Effector memory CD4-positive, alpha-beta T cell (primary cell): Measurements from ENCODE around the gene SHOC2.

Source experiments
- DNase-seq, 3 donors: peaks; one replicate each; pipeline ENCODE4 v3.0.0-alpha.2; 2020
- H3K27ac ChIP-seq: 2 replicates; pipeline ENCODE4 v1.7.0; 2013; ENCODE audit warnings: mild to moderate bottlenecking, low read length, moderate library complexity; ENCODE audit not compliant: insufficient read depth, poor library complexity, severe bottlenecking
- H3K27me3 ChIP-seq: replicated peaks from 2 replicates; pipeline ENCODE4 v1.7.0; 2013; ENCODE audit warnings: mild to moderate bottlenecking, low read length; ENCODE audit not compliant: insufficient read depth, control insufficient read depth, poor library complexity, severe bottlenecking
- H3K36me3 ChIP-seq: 2 replicates; pipeline ENCODE4 v1.7.0; 2013; ENCODE audit warnings: mild to moderate bottlenecking, low read length, moderate library complexity; ENCODE audit not compliant: control insufficient read depth, insufficient read depth
- H3K4me1 ChIP-seq: 2 replicates; pipeline ENCODE4 v1.7.0; 2013; ENCODE audit warnings: low read length, mild to moderate bottlenecking; ENCODE audit not compliant: control insufficient read depth, insufficient read depth, poor library complexity, severe bottlenecking
- H3K4me3 ChIP-seq: 2 replicates; pipeline ENCODE4 v1.7.0; 2013; ENCODE audit warnings: low read length, low read depth, mild to moderate bottlenecking; ENCODE audit not compliant: insufficient read depth, poor library complexity, severe bottlenecking
- H3K9me3 ChIP-seq: 2 replicates; pipeline ENCODE4 v1.7.0; 2013; ENCODE audit warnings: mild to moderate bottlenecking, low read length, moderate library complexity; ENCODE audit not compliant: control insufficient read depth

The SHOC2 gene

GRCh38 chr10:110946496-110946895 lies 27.1 kb downstream of the SHOC2 start:
- no peaks in the 10 kb centered on the region for H3K27me3 ChIP-seq
- H3K27ac ChIP-seq, result no peak overlapping the region
- H3K4me1 ChIP-seq, result peaks cover 4% of the 10 kb centered on the region
- no peaks in the 10 kb centered on the region for H3K36me3 ChIP-seq
- no peaks in the 10 kb centered on the region for H3K9me3 ChIP-seq
- H3K4me3 ChIP-seq, result no peak overlapping the region
- no peak for DNase-seq

DNA sequence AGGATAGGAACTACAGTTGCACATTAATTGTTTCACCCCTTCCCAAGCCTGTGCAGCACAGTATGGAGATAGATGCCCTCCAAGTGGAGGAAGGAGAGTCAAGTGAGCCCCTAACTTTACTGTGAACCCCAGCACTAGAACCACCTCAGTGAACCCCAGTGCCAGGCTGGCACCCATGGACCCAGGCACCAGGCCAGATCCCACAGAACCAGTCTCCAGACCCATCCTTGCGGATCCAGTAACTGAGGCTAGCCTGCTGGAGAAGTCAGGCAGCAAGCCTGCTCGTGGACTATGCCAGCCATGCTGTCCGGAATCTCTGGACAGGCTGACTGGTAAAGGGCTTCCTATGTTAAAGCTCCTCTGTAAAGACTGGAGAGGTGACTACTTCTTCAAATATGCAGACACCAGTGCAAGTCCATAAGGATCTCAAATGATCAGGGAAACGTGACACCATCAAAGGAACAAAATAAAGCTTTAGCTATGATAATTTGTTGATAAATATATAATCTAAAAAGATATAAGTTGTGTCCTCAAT lies 27.7 kb downstream of the SHOC2 start:
- H3K4me3 ChIP-seq, result no peak overlapping the region

GRCh38 chr10:110951381-110951780 lies 32.0 kb downstream of the SHOC2 start:
- Histone ChIP-seq H3K36me3 (no peaks in the 10 kb centered on the region), H3K4me3 (no peak overlapping the region), H3K27ac (no peak overlapping the region), H3K27me3 (no peaks in the 10 kb centered on the region), H3K9me3 (no peaks in the 10 kb centered on the region), H3K4me1 (no peaks in the 10 kb centered on the region)
- DNase-seq, result no peak

More for the DNA sequence above, 27.7 kb downstream of the SHOC2 start:
- no peaks in the 10 kb centered on the region for H3K9me3 ChIP-seq
- H3K4me1 ChIP-seq, result peaks cover 4% of the 10 kb centered on the region
- no peaks in the 10 kb centered on the region for H3K36me3 ChIP-seq
- no peak for DNase-seq
- no peak overlapping the region for H3K27ac ChIP-seq
- H3K27me3 ChIP-seq, result no peaks in the 10 kb centered on the region

GRCh38 chr10:110957606-110958005 lies 38.2 kb downstream of the SHOC2 start:
- no peaks in the 10 kb centered on the region for H3K27me3 ChIP-seq
- no peaks in the 10 kb centered on the region for H3K4me1 ChIP-seq
- H3K36me3 ChIP-seq, result no peaks in the 10 kb centered on the region
- no peak overlapping the region for H3K27ac ChIP-seq
- DNase-seq, result no peak
- no peak overlapping the region for H3K4me3 ChIP-seq
- no peaks in the 10 kb centered on the region for H3K9me3 ChIP-seq

DNA sequence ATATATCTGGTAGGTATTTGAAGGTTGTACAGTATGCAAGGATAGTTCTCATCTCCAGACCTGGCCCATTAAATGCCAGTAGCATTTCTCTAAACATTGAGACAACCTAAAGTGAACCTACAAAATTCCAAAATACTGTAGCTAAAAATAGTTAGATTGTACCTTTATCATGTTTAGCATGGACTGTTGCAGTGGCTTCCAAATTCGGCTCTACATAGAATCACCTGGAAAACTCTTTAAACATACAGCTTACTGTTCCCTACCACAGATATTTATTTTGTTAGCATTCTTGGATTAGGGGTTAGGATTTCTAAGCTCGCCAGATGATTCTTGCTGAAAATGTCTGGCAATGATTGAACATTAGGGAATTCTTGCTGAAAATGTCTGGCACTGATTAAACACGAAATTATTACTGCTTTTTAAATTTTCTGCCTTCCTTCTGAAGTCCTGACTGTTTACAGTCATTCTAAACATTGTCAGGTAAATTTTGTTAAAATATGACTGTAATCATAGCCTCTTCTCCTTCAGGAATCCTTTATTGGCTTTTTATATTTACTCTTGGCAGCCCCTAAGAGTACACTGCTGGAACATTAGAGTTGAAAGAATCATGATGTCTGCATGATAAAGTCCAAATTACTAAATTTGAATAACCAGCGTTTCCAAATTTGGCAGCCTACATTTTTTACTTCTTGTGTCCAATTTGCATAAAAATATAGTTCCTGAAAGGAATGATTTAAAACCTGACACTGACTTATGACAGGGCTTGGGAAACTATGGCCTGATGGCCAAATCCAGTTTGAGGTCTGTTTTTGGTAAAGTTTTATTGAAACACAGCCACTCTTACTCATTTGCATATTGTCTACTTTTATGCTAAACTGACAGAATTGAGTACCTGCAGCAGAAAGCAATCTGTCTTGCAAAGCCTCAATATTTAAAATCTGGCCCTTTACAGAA lies 40.3 kb downstream of the SHOC2 start:
- H3K9me3 ChIP-seq, result no peaks in the 10 kb centered on the region
- no peak for DNase-seq
- no peaks in the 10 kb centered on the region for H3K36me3 ChIP-seq
- no peaks in the 10 kb centered on the region for H3K27me3 ChIP-seq
- no peak overlapping the region for H3K27ac ChIP-seq
- no peak overlapping the region for H3K4me3 ChIP-seq
- no peaks in the 10 kb centered on the region for H3K4me1 ChIP-seq

DNA sequence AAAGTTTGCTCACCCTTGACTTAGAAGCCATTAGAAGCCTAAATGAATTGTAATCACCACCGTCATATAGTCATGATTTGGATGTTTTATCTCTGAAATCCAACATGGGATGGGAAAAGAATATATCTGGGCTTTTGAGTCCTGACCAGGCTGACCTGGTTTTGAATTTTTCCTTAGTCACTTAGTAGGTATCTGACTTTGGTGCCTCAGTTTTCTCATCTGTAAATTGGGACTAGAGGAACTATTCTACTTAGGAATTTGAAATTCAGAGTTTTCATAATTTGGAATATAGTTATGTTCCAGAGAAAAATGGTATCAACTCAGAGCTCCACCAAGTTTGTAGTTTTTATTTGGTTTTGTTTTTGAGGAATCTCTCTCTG lies 40.9 kb downstream of the SHOC2 start:
- no peak overlapping the region for H3K27ac ChIP-seq
- no peaks in the 10 kb centered on the region for H3K27me3 ChIP-seq
- H3K36me3 ChIP-seq, result no peaks in the 10 kb centered on the region
- no peak for DNase-seq
- H3K4me3 ChIP-seq, result no peak overlapping the region
- no peaks in the 10 kb centered on the region for H3K4me1 ChIP-seq
- H3K9me3 ChIP-seq, result no peaks in the 10 kb centered on the region

DNA sequence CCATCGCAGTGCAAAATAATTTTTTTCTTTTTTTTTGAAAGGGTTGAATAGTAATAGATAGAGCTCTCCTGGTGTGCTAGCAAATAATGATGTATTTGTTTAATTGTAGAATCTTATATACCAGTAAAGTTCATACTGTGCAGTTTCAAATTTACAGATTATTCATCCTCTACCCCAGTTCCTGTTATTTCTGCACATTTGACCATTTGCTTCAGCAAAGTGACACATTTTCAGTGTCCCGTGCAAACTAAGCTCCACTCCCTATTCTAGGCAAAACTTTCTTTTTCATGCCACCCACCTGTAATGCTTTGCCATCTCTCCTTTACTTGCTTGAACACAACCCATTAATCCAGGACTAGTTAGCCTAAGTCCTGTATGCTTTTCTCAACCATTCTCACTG lies 43.0 kb downstream of the SHOC2 start:
- Histone ChIP-seq H3K27ac (no peak overlapping the region), H3K36me3 (no peaks in the 10 kb centered on the region), H3K27me3 (no peaks in the 10 kb centered on the region), H3K4me3 (no peak overlapping the region), H3K9me3 (no peaks in the 10 kb centered on the region), H3K4me1 (no peaks in the 10 kb centered on the region)
- DNase-seq, result no peak

GRCh38 chr10:110963162-110963561 lies 43.8 kb downstream of the SHOC2 start:
- DNase-seq, result no peak
- Histone ChIP-seq H3K4me3 (no peak overlapping the region), H3K27me3 (no peaks in the 10 kb centered on the region), H3K27ac (no peak overlapping the region), H3K9me3 (no peaks in the 10 kb centered on the region), H3K36me3 (peaks cover 7% of the 10 kb centered on the region), H3K4me1 (no peaks in the 10 kb centered on the region)

GRCh38 chr10:110964681-110965080 lies 45.3 kb downstream of the SHOC2 start:
- Histone ChIP-seq H3K4me1 (no peaks in the 10 kb centered on the region), H3K27ac (no peak overlapping the region), H3K36me3 (peaks cover 7% of the 10 kb centered on the region), H3K27me3 (no peaks in the 10 kb centered on the region), H3K4me3 (no peak overlapping the region), H3K9me3 (no peaks in the 10 kb centered on the region)
- DNase-seq, result no peak

- Histone ChIP-seq H3K9me3 (no peaks in the 10 kb centered on the region), H3K27me3 (no peaks in the 10 kb centered on the region), H3K27ac (no peak overlapping the region), H3K4me1 (no peaks in the 10 kb centered on the region), H3K4me3 (no peak overlapping the region), H3K36me3 (peaks cover 7% of the 10 kb centered on the region)
- DNase-seq, result no peak
These were observed 45.8 kb downstream of the SHOC2 start for GRCh38 chr10:110965216-110965615.
